Measurements from ENCODE around the gene EVC2.

The EVC2 gene

DNA sequence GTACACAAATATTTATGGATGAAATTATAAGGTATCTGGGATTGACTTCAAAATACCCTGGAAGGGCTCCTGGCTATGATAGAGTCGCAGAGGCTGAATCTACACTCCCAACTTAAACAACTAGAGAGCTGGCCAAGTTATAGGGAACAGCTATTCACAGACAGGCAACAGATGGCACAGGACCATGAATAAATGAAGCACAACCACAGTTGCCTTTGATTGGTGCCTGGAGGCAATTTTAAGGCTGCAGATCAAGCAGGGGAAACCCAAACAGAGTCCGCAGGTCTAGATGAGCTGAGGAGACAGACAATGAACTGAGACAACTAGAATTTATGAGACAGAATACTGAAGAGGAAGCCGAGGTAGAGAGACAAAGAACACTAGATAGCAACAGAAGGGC is 155.9 kb downstream of the EVC2 start:
- no peak for DNase-seq (ENCODE audit: extremely low spot score)
- ChIA-PET POLR2A (no interaction called here), CTCF (no interaction called here)
- TF ChIP-seq, protein P1, sequence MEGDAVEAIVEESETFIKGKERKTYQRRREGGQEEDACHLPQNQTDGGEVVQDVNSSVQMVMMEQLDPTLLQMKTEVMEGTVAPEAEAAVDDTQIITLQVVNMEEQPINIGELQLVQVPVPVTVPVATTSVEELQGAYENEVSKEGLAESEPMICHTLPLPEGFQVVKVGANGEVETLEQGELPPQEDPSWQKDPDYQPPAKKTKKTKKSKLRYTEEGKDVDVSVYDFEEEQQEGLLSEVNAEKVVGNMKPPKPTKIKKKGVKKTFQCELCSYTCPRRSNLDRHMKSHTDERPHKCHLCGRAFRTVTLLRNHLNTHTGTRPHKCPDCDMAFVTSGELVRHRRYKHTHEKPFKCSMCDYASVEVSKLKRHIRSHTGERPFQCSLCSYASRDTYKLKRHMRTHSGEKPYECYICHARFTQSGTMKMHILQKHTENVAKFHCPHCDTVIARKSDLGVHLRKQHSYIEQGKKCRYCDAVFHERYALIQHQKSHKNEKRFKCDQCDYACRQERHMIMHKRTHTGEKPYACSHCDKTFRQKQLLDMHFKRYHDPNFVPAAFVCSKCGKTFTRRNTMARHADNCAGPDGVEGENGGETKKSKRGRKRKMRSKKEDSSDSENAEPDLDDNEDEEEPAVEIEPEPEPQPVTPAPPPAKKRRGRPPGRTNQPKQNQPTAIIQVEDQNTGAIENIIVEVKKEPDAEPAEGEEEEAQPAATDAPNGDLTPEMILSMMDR (IDR thresholded peaks at IDR 0.05; ENCODE audit: control extremely low read depth, extremely low read depth, low read depth, missing control alignments), result no peak

DNA sequence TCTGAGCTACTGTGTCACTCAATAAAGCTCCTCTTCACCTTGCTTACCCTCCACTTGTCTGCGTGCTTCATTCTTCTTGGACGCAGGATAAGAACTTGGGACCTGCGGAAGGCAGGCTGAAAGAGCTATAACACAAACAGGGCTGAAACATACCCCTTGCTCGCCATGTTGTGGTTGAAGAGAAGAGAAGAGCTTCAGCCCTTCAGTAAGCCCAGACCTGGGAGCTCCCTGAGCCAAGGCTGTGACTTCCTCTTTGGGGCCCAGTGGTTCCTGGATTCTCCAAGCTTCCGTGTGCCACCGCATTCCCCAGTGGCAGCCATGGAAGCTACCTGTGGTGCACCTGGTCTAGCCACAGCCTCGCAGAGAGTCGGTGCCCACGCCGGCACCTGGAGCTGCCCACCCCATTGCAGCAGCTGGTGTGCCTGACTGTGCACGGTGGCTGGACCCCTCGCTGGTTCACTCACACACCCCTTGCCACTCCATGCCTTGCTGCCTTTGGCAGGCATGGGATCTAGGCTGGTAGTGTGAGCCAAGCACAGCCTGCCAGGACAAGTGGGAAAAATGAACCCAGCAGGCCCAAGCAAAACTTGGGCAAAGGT is 160.6 kb downstream of the EVC2 start:
- DNase-seq (ENCODE audit: extremely low spot score), result no peak
- TF ChIP-seq, protein P1 (IDR thresholded peaks at IDR 0.05; ENCODE audit: control extremely low read depth, extremely low read depth, low read depth, missing control alignments), result no peak
- ChIA-PET POLR2A (no interaction called here), CTCF (no interaction called here)

DNA sequence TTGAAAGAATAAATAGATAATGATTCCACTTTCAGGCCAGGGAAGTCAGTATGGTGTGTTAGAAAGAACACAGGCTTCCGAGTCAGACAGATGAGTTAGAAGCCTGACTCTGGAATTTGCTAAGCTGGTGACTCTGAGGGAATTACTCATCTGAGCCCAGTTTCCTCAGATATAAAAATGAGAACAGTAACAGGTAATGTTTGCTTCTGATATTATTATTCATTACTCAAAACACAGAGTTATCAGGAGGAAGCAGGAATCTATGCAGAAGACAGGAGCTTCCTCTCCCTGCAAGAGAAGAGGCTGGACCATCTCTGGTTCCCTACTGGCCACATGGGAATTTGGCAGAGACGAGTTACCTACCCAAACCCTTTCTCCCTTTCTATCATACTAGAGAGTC is 163.1 kb downstream of the EVC2 start:
- TF ChIP-seq, protein P1 (IDR thresholded peaks at IDR 0.05; ENCODE audit: control extremely low read depth, extremely low read depth, low read depth, missing control alignments), result no peak
- CTCF ChIA-PET, result no interaction called here

DNA sequence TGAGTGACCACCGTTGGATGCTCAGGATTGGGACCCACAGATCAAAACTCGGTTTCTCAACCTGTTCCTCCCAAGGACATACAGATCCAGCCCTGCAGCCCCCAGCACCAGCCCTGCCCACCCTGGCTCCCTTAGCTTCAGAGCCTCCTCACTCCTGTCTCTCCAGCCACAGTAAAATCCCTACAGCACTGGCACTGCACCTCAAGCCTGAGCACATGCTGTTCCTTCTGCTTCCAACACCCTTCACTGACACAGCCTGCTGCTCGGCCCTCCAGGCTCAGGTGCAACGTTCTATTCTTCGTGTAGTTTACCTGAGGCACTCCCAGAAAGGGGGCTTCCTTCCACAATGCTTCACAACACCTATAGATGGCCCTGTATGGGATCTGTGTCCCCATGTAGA is 163.6 kb downstream of the EVC2 start:
- DNase-seq (ENCODE audit: extremely low spot score), result no peak
- TF ChIP-seq, protein P1 (IDR thresholded peaks at IDR 0.05; ENCODE audit: control extremely low read depth, extremely low read depth, low read depth, missing control alignments), result no peak
- ChIA-PET CTCF (no interaction called here), POLR2A (no interaction called here)

More for the DNA sequence above, 163.1 kb downstream of the EVC2 start:
- no peak for DNase-seq (ENCODE audit: extremely low spot score)
- POLR2A ChIA-PET, result no interaction called here

DNA sequence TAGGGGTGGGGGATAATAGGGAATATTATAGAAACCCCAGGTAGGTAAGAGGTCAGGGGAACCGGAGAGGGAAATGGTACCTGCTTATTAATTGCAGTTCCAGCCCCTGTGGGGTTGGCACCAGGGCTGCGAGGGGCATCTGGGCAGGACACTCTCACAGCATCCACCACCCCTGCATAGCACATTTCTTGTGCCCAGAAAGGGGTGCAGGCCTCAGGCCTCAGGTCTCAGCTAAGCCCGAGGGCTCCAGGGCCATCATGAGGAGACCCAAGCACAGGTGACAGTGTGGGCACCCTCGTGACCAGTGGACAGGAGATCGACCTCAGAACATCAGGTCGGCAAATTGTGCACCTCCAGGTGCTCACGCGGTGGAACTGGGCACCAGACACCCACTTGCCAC is 164.7 kb downstream of the EVC2 start:
- CTCF ChIA-PET, result no interaction called here
- TF ChIP-seq, protein P1 (IDR thresholded peaks at IDR 0.05; ENCODE audit: control extremely low read depth, extremely low read depth, low read depth, missing control alignments), result no peak
- no peak for DNase-seq (ENCODE audit: extremely low spot score)
- POLR2A ChIA-PET, result no interaction called here

DNA sequence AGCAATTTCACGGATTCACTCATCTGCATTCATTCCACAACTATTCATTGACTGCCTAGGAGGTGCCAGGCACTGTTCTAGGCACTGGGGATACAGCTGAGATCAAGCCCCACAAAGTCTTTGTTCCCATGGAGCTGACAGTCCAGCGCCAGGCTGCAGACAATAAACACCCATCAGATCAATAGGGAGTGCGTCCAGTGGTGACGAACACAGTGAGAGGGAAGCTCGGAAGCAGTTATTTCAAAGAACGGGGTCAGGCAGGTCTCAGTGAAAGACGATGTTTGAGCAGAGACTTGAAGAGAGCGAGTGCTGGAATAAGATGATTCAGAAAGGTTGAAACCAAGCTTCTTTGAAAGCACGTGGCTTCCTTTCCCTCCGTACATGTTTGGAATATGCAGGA is 167.2 kb downstream of the EVC2 start:
- TF ChIP-seq, protein P1 (IDR thresholded peaks at IDR 0.05; ENCODE audit: control extremely low read depth, extremely low read depth, low read depth, missing control alignments), result no peak
- no peak for DNase-seq (ENCODE audit: extremely low spot score)
- CTCF ChIA-PET, result no interaction called here
- POLR2A ChIA-PET, result no interaction called here

DNA sequence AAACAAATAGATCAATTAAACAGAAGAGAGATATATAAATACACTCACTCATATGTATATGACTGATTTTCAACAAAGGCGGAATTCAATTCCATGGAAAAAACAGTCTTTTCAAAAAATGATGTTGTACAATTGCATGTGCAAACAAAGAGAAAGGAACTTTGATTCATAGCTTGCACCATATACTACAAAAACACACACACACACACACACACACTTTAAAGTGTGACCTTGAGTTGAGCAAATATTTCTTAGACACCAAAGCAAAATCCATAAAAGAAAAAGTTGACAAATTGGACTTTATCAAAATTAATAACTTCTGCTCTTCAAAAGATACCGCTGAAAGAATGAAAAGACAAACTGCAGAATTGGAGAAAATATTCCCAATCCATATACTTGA is 168.8 kb downstream of the EVC2 start:
- CTCF ChIA-PET, result no interaction called here
- POLR2A ChIA-PET, result no interaction called here
- DNase-seq (ENCODE audit: extremely low spot score), result no peak
- TF ChIP-seq, protein P1 (IDR thresholded peaks at IDR 0.05; ENCODE audit: control extremely low read depth, extremely low read depth, low read depth, missing control alignments), result no peak

Data from GM10248 (cell line).